Kidney capillary endothelial cell (primary cell): ENCODE results near the gene SETD1A.

ENCODE experiments used
- DNase-seq: peaks from one replicate; pipeline ENCODE4 v3.0.0-alpha.2; 2018; ENCODE audit warnings: low spot score

SETD1A gene

DNA sequence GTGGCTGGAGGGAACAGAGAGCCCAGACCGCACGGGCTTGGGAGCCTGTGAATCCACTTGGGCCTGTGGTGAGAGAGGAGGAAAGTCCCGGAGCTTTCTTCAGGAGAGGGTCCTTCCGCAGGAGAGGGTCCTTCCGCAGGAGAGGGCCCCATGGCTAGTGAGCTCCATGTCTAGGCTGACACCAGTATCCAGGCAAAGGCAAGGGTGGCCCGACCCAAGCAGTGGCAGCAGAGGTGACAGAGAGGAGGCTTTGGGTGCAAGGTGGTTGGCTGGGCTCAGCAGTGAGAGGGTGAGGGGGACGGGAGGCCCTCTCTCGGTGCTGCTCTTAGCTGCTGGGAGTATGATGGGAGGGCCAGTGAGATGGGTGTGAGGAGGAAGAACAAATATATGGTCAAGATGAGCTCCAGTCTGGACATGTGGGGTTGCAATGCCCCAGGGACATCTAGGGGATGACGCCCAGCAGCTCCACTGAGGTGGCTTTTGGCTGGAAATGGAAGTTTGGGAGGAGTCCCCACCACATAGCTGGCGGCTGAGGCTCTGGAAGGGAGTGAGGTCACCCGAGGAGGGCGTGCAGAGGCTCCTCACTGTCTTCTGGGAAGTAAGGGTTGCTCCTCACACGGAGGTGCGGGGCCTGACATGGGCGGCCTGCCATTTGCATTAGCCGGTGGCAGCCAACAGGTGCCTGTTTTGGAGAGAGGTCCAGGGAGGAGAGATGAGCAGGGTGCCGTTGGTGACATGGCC, 25.2 kb downstream of the SETD1A start:
- no peak for DNase-seq

GRCh38 chr16:30983289-30983889, 25.8 kb downstream of the SETD1A start:
- DNase-seq: no peak

- no peak for DNase-seq
Observed at GRCh38 chr16:30983898-30984610, 26.5 kb downstream of the SETD1A start.

- DNase-seq: peak; percentile 73
Observed at GRCh38 chr16:30984669-30985400, 27.3 kb downstream of the SETD1A start, which contains the start of gene HSD3B7. HSD3B7 (plus strand) TSS chr16:30985207; CDS start chr16:30985659, 452 bp downstream.

DNA sequence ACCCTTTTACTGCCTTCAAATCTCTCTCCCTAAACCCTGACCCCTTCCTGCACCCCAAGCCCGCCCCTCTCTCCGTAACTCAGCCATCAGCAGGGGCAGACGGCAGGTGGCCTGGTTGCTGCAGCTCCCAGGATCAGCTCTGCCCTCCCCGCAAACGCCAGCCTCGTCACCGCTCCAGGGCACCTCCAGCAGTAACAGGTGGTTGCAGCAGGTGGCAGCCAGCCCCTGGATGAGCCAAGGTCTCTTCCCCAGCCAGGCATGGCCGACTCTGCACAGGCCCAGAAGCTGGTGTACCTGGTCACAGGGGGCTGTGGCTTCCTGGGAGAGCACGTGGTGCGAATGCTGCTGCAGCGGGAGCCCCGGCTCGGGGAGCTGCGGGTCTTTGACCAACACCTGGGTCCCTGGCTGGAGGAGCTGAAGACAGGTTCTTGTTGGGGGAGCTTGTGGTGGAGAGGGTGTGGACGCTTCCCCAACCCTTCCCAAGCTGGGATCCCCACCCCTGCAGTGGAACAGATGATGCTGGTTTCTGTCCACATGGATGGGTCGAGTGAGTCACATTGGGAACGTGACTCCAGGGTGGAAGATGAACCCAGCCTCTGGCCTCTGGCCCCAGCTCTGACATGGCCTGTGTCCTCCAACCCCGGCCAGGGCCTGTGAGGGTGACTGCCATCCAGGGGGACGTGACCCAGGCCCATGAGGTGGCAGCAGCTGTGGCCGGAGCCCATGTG, 28.0 kb downstream of the SETD1A start:
- DNase-seq: no peak

GRCh38 chr16:30986129-30986991, 28.8 kb downstream of the SETD1A start:
- DNase-seq: no peak

GRCh38 chr16:30987581-30988190, 30.1 kb downstream of the SETD1A start:
- DNase-seq: no peak

DNA sequence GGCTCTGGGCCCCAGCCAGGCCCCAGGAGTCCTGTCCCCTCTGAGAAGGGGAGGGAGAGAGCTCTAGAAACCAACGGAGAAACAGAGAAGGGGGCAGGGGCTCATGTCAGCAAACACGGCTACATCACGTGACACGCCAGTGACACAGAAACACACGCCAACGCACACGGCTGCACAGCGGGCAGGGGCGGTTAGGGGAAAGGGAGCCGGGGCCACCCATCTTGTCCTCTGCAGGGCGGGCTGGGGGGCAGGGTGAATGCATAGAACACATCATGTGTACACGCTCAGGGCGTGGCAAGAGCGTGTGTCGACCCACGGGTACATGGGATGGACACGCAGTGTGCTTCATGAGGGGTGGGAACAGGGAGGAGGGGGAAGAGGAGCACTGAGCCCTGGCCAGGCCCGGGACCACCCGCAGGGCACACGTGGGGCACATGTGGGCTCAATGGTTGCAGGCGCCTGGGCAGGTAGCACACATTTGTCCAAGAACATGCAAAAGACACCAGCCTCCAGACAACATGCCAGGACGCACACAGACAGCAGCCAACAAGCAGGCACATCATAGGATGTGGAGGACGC, 32.0 kb downstream of the SETD1A start:
- DNase-seq: no peak

GRCh38 chr16:30990105-30990504, 32.6 kb downstream of the SETD1A start:
- DNase-seq: no peak

- DNase-seq: no peak
Observed at GRCh38 chr16:30991052-30991451, 33.5 kb downstream of the SETD1A start.

DNA sequence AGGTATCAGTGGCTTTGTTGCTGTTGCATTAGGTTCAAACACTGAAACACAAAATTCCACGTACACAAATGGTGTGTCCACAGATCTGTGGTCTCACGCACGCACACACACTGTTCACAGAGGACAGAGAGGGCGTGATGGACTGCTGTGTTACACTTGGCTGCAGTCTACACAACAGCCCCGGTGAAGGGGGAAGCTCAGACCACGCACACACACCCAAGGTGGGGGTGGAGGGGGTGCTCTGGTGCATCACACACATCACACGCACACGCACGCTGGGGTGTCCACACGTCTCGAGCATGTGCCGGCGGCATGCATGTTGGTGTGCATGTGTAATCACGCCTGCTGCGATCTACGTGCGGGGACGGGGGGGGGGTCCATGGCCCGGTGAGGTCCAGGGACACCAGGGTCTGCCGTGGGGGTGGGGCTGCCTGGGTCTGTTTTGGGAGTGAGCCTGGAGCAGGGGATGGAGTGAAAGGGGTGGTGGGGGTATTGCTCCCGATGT, 34.8 kb downstream of the SETD1A start:
- DNase-seq: no peak

- no peak for DNase-seq
Observed at GRCh38 chr16:30992931-30993816, 35.6 kb downstream of the SETD1A start.

- DNase-seq: no peak
Observed at GRCh38 chr16:30995927-30996323, 38.4 kb downstream of the SETD1A start.

- no peak for DNase-seq
Observed at GRCh38 chr16:30996324-30996984, 38.9 kb downstream of the SETD1A start.

DNA sequence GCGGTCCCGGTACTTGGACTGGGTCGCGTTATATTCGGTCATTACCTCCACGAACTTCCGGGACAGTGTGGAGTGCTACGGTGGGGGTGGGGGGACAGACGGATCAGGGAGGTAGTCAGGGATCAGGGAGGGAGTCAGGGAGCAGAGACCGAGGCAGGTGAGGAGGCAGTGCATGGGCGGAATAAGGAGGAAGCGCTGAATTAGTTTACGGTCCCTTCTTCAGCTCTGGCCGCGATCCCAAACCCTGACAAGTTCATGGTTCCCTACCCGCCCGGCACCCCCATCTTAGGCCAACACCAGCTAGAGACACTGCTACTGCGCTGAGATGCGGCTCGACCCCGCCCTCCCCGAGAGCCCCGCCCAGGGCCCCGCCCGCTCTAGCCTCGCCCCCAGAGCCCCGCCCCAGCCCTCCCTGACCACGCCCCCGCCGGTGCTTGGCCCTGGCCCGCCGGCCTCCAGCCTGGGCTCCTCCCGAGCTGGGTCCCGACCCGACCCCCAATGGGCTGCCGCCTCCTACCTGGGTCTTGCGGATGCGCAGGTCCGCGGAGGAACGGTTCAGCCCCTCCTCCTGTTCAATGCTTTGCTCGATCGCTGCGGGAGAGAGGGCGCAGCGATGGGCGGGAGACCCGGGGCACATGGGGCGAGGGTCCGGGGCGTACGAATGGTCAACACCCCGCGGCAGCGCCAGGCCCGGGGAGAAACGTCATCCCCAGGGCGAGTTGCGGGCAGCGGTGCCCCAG, 39.6 kb downstream of the SETD1A start:
- peak; percentile 38 for DNase-seq

DNA sequence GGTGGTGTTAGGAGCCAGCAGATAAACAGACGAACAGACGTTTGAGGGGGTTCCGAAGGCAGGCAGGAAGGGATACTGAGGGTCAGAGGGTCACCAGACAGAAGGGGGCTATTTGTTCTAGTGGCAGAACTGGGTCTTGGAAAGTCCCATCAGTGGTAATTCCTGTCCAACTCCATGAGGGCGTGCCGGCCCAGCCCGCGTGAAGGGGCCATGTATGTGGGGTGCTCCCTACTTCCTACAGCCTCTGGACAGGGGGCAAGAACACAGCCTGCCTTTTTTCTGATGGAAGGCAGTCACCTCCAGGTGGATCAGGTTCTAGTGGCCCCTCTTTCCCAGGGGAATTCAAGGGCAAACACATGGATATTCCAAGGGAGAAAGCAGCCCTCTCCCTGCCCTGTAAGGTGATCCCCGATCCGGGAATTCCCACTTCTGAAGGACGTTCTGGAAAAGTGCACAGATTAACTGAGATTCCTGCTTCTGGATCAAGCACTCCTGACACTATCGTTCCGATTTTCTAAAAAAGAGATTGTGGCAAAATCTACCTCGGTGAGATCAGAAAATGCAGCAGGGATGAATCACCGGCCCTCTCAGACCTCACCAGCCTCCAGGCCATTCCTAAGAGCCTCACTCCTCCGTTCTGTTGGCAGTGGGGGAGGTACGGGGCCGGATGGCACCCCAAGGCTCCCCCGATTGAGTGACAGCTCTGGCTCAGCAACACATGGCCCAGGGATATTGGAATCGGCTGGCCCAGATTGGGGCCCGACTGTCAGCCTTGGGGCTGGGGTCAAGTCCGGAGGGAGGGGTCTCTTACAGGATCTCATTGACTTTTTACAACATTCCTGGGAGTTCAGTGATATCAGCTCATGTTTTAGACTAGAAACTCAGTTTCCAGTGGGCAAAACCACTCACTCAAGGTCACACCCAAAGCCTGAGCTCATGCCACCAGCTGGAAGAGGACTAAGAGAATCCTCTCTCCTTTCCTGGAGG, 40.5 kb downstream of the SETD1A start:
- DNase-seq: no peak
